Kidney (tissue), 14 donors: ENCODE measurements around the gene TMEM35B. TPM values are rescaled to one million over a fixed set of nuclear protein-coding genes. Genes with fewer than 3 reads are reported as not detected.
"Not testable (repeated sequence)": the region's sequence is repeated elsewhere in the genome, so short reads cannot be mapped to it uniquely, and the experiment has no call there.

Experiments used
- DNase-seq, 5 donors: peaks; one replicate each; pipeline ENCODE4 v3.0.0-alpha.2; 2013 to 2020
- FAIRE-seq: peaks from 2 replicates; lab custom pipeline; 2012; peaks lifted over from hg19 to GRCh38; lab: Jason Lieb, UNC
- H3K27ac ChIP-seq, 2 donors: one replicate each; pipeline ENCODE4 v1.7.0; 2013; ENCODE audit warnings: low read depth in 2 of 2, low read length in 2 of 2, inconsistent platforms in 1 of 2
- H3K27me3 ChIP-seq: one replicate; pipeline ENCODE4 v1.7.1; 2013; ENCODE audit warnings: low read length, inconsistent platforms; ENCODE audit not compliant: control insufficient read depth, insufficient read depth
- H3K36me3 ChIP-seq, 3 donors: one replicate each; pipeline versions ENCODE4 v1.7.0 to v1.7.1; 2013; ENCODE audit warnings: low read length in 3 of 3, control low read depth in 1 of 3, inconsistent platforms in 1 of 3; ENCODE audit not compliant: insufficient read depth in 3 of 3, control insufficient read depth in 2 of 3
- H3K4me1 ChIP-seq, 3 donors: one replicate each; pipeline versions ENCODE4 v1.7.0 to v1.7.1; 2013; ENCODE audit warnings: low read length in 3 of 3, inconsistent platforms in 1 of 3, low read depth in 1 of 3; ENCODE audit not compliant: control insufficient read depth in 2 of 3, insufficient read depth in 2 of 3
- H3K4me3 ChIP-seq, 3 donors: one replicate each; pipeline versions ENCODE4 v1.7.0 to v1.8.1; 2013; ENCODE audit warnings: low read length in 3 of 3, control low read depth in 1 of 3, inconsistent platforms in 1 of 3
- H3K9ac ChIP-seq, 3 donors: one replicate each; pipeline versions ENCODE4 v1.7.0 to v1.7.1; 2013; ENCODE audit warnings: low read length in 3 of 3, control low read depth in 1 of 3, inconsistent platforms in 1 of 3
- H3K9me3 ChIP-seq, 3 donors: one replicate each; pipeline versions ENCODE4 v1.7.0 to v1.7.1; 2013; ENCODE audit warnings: low read length in 3 of 3, control low read depth in 1 of 3, inconsistent platforms in 1 of 3; ENCODE audit not compliant: control insufficient read depth in 2 of 3, insufficient read depth in 1 of 3
- CTCF ChIP-seq: IDR thresholded peaks from 3 replicates; pipeline ENCODE4 v1.5.1; 2012; ENCODE audit warnings: mild to moderate bottlenecking, moderate library complexity, borderline replicate concordance; ENCODE audit not compliant: insufficient read depth; ENCODE audit errors: extremely low read depth
- intact Hi-C: fragments of 100-400 bp; cut with DNase I; formaldehyde crosslinking; loops from one replicate; pipeline ENCODE4 v1.11.1; 2022
- polyA plus RNA-seq: library from polyadenylated mRNA; stranded (reverse); fragments of 350-450 nt; fragmentation: Illumina TruSeq; extraction: RNeasy Lipid Tissue Mini Kit (QIAGEN cat#74804); gene quantifications from one replicate; pipeline ENCODE4 v1.2.3, GENCODE V29; 2014; ENCODE audit warnings: low read depth, low replicate concordance; ENCODE audit not compliant: insufficient read depth
- total RNA-seq: library from RNA; stranded (reverse); fragmentation: NEBNext Ultra II Directional; extraction: Animal tissue kit (Norgen Biotek cat#: 25700); gene quantifications from one replicate; pipeline ENCODE4 v1.2.1, GENCODE V29; 2021
- donor health status: control.
- donor health status: control.
- donor health status: control.
- donor health status: control.
- donor health status: control.
- donor health status: DM: yes; HTN: yes; CAD: no.
- donor health status: Normal renal cell carcinoma (clear cell type).

The TMEM35B gene
- total and polyA plus RNA-seq, 2 donors from 2014 or later, result 44.2 to 48.3 TPM

GRCh38 chr1:34994878-34995277 lies 9.7 kb upstream of the TMEM35B start:
- Histone ChIP-seq H3K27me3 (no peaks in the 10 kb centered on the region), H3K4me3 (no peak overlapping the region), H3K9ac (no peak overlapping the region), H3K36me3 (peaks cover 2 to 3% (median 3%) of the 10 kb centered on the region in 3 donors), H3K9me3 (no peaks in the 10 kb centered on the region), H3K27ac (no peak overlapping the region), H3K4me1 (no peaks in the 10 kb centered on the region)
- FAIRE-seq (peak; percentile 32), DNase-seq (no peak)
- TF ChIP-seq CTCF, result no peak
- intact Hi-C loops, result no loop called here

GRCh38 chr1:34988581-34988980 lies 3.4 kb upstream of the TMEM35B start:
- intact Hi-C loops, result no loop called here
- no peak for FAIRE-seq
- H3K36me3 ChIP-seq, result peaks cover 0 to 3% (median 0%) of the 10 kb centered on the region in 3 donors
- no peak overlapping the region for H3K9ac ChIP-seq
- no peak overlapping the region for H3K4me3 ChIP-seq
- H3K4me1 ChIP-seq, result peaks cover 0 to 9% (median 4%) of the 10 kb centered on the region in 3 donors
- no peak for DNase-seq
- H3K27ac ChIP-seq, result no peak overlapping the region
- H3K9me3 ChIP-seq, result no peaks in the 10 kb centered on the region
- no peaks in the 10 kb centered on the region for H3K27me3 ChIP-seq
- TF ChIP-seq CTCF, result no peak

GRCh38 chr1:34988147-34988546 lies 3.0 kb upstream of the TMEM35B start:
- H3K9me3 ChIP-seq, result no peaks in the 10 kb centered on the region
- H3K27ac ChIP-seq, result no peak overlapping the region
- H3K27me3 ChIP-seq, result no peaks in the 10 kb centered on the region
- intact Hi-C loops, result no loop called here
- peaks cover 0 to 3% (median 0%) of the 10 kb centered on the region in 3 donors for H3K36me3 ChIP-seq
- no peak overlapping the region for H3K4me3 ChIP-seq
- H3K9ac ChIP-seq, result no peak overlapping the region
- TF ChIP-seq CTCF, result no peak
- DNase-seq (no peak), FAIRE-seq (no peak)
- H3K4me1 ChIP-seq, result peaks cover 0 to 11% (median 4%) of the 10 kb centered on the region in 3 donors

GRCh38 chr1:34987018-34987417 lies 1.9 kb upstream of the TMEM35B start:
- Histone ChIP-seq H3K27me3 (no peaks in the 10 kb centered on the region), H3K9ac (no peak overlapping the region), H3K36me3 (peaks cover 0 to 1% (median 0%) of the 10 kb centered on the region in 3 donors), H3K9me3 (no peaks in the 10 kb centered on the region), H3K4me3 (no peak overlapping the region), H3K4me1 (peaks cover 0 to 11% (median 4%) of the 10 kb centered on the region in 3 donors), H3K27ac (no peak overlapping the region)
- intact Hi-C loops, result no loop called here
- no peak for DNase-seq
- no peak for FAIRE-seq
- no peak for TF ChIP-seq CTCF

GRCh38 chr1:34985609-34985904 lies 410 bp upstream of the TMEM35B start:
- H3K4me1 ChIP-seq, result peaks cover 0 to 11% (median 4%) of the 10 kb centered on the region in 3 donors
- FAIRE-seq, H3K36me3 ChIP-seq, H3K27me3 ChIP-seq, DNase-seq, H3K9me3 ChIP-seq, intact Hi-C loops: not testable (repeated sequence)
- peak overlapping the region; percentile 65 to 85 (median 81) for H3K4me3 ChIP-seq
- peak overlapping the region; percentile 87 to 95 for H3K27ac ChIP-seq
- H3K9ac ChIP-seq, result peak overlapping the region; percentile 59 to 79 (median 76)
